A673 (cell line): ENCODE results near the gene KLK14.

Experiments used
- CTCF ChIP-seq: fragments of 300-800, 200-600 bp; sonication (generic); conservative IDR thresholded peaks from 2 replicates; pipeline ENCODE4 v1.5.1; 2017; ENCODE audit warnings: low read depth, mild to moderate bottlenecking, antibody characterized with exemption, low read length, moderate library complexity, mixed read lengths
- EZH2 ChIP-seq: fragments of 200-600 bp; sonication (generic); IDR thresholded peaks from 2 replicates; pipeline ENCODE4 v1.6.1; 2017; ENCODE audit warnings: borderline replicate concordance, low read depth, mild to moderate bottlenecking, mixed read lengths, antibody characterized with exemption, low read length; ENCODE audit not compliant: poor library complexity, severe bottlenecking

DNA sequence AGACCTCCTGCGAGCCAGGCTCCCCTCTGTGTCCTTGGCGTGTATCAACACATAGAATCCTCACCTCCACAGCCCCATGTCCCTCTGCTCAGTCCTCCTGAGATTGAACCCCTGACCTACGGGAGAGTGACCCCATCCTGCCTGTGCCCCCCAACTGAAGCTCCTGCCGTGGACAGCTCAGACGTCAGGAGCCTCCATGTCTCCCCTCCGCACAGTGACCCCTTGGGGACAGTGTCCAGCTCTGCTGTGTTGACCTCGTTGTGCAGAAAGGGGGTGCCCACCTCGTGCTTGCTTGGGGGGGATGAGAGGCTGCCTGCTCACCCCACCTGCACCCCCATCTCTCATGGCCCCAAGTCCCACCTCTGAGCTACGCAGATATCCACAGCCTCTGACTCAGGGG is 41.5 kb upstream of the KLK14 start:
- no peak for TF ChIP-seq CTCF
- TF ChIP-seq EZH2, result no peak
